Skeletal muscle tissue (tissue), 4 donors: ENCODE results near the gene DHX30. TPM values are rescaled to one million over a fixed set of nuclear protein-coding genes. Genes with fewer than 3 reads are reported as not detected.
A peak's percentile ranks its signal among the peaks of the same experiment; 100 is the strongest.
"Not testable (repeated sequence)": the region's sequence is repeated elsewhere in the genome, so short reads cannot be mapped to it uniquely, and the experiment has no call there.

ENCODE experiments used
- H3K27ac ChIP-seq: one replicate; pipeline ENCODE4 v1.7.0; 2013; ENCODE audit warnings: mild to moderate bottlenecking, low read depth, low read length, inconsistent platforms
- H3K27me3 ChIP-seq, 3 donors: one replicate each; pipeline ENCODE4 v1.7.0; 2013; ENCODE audit warnings: low read length in 3 of 3; ENCODE audit not compliant: control insufficient read depth in 3 of 3, insufficient read depth in 3 of 3
- H3K36me3 ChIP-seq, 3 donors: one replicate each; pipeline ENCODE4 v1.7.0; 2013; ENCODE audit warnings: low read length in 3 of 3; ENCODE audit not compliant: control insufficient read depth in 3 of 3, insufficient read depth in 3 of 3
- H3K4me1 ChIP-seq, 3 donors: one replicate each; pipeline ENCODE4 v1.7.0; 2013; ENCODE audit warnings: low read length in 3 of 3, mild to moderate bottlenecking in 3 of 3; ENCODE audit not compliant: control insufficient read depth in 3 of 3, insufficient read depth in 3 of 3
- H3K4me3 ChIP-seq, 3 donors: one replicate each; pipeline ENCODE4 v1.7.0; 2013; ENCODE audit warnings: low read length in 3 of 3
- H3K9ac ChIP-seq, 3 donors: one replicate each; pipeline ENCODE4 v1.7.0; 2013; ENCODE audit warnings: low read length in 3 of 3, mild to moderate bottlenecking in 3 of 3, moderate library complexity in 2 of 3, low read depth in 1 of 3
- H3K9me3 ChIP-seq, 3 donors: one replicate each; pipeline ENCODE4 v1.7.0; 2013; ENCODE audit warnings: low read length in 3 of 3; ENCODE audit not compliant: control insufficient read depth in 3 of 3
- total RNA-seq: library from RNA; depleted of rRNA; stranded (reverse); fragments of >200 nt; gene quantifications from one replicate; pipeline ENCODE4 v1.2.3, GENCODE V29; 2014
- donor health status: Osteomylitis.

The DHX30 gene
- total RNA-seq, 1 donor from 2014 or later = 39.7 TPM

GRCh38 chr3:47877290-47877689 lies 74.4 kb downstream of the DHX30 start:
- no peak overlapping the region for H3K9ac ChIP-seq
- H3K36me3 ChIP-seq = peaks cover 16 to 37% (median 24%) of the 10 kb centered on the region in 3 donors
- H3K27ac ChIP-seq = peak overlapping the region; percentile 21
- no peaks in the 10 kb centered on the region for H3K9me3 ChIP-seq
- H3K4me1 ChIP-seq = peaks cover 0 to 4% (median 0%) of the 10 kb centered on the region in 3 donors
- no peak overlapping the region for H3K4me3 ChIP-seq
- H3K27me3 ChIP-seq = no peaks in the 10 kb centered on the region

- peaks cover 12 to 33% (median 23%) of the 10 kb centered on the region in 3 donors for H3K36me3 ChIP-seq
- H3K27me3 ChIP-seq = no peaks in the 10 kb centered on the region
- no peak overlapping the region for H3K4me3 ChIP-seq
- H3K9ac ChIP-seq = no peak overlapping the region
- H3K27ac ChIP-seq = peak overlapping the region; percentile 21
- H3K4me1 ChIP-seq = peaks cover 0 to 4% (median 0%) of the 10 kb centered on the region in 3 donors
- no peaks in the 10 kb centered on the region for H3K9me3 ChIP-seq
Measured at GRCh38 chr3:47877719-47878118, 74.8 kb downstream of the DHX30 start.

- Histone ChIP-seq H3K27me3 (no peaks in the 10 kb centered on the region), H3K9ac (no peak overlapping the region), H3K27ac (no peak overlapping the region), H3K4me3 (no peak overlapping the region), H3K4me1 (peaks cover 0 to 4% (median 0%) of the 10 kb centered on the region in 3 donors), H3K9me3 (no peaks in the 10 kb centered on the region), H3K36me3 (peaks cover 6 to 14% (median 9%) of the 10 kb centered on the region in 3 donors)
Measured at GRCh38 chr3:47882338-47882737, 79.4 kb downstream of the DHX30 start.

- H3K27ac ChIP-seq = no peak overlapping the region
- H3K27me3 ChIP-seq = no peaks in the 10 kb centered on the region
- H3K9me3 ChIP-seq = no peaks in the 10 kb centered on the region
- H3K4me3 ChIP-seq = no peak overlapping the region
- peaks cover 0 to 12% (median 11%) of the 10 kb centered on the region in 3 donors for H3K36me3 ChIP-seq
- H3K4me1 ChIP-seq = peaks cover 0 to 8% (median 0%) of the 10 kb centered on the region in 3 donors
- H3K9ac ChIP-seq = no peak overlapping the region
Measured at GRCh38 chr3:47884603-47885002, 81.7 kb downstream of the DHX30 start.

GRCh38 chr3:47885168-47885567 lies 82.2 kb downstream of the DHX30 start:
- H3K9me3 ChIP-seq = no peaks in the 10 kb centered on the region
- peaks cover 0 to 11% (median 2%) of the 10 kb centered on the region in 3 donors for H3K4me1 ChIP-seq
- H3K9ac ChIP-seq = no peak overlapping the region
- H3K27ac ChIP-seq = no peak overlapping the region
- no peaks in the 10 kb centered on the region for H3K27me3 ChIP-seq
- no peak overlapping the region for H3K4me3 ChIP-seq
- peaks cover 0 to 12% (median 11%) of the 10 kb centered on the region in 3 donors for H3K36me3 ChIP-seq

- H3K4me3 ChIP-seq, H3K27me3 ChIP-seq, H3K9me3 ChIP-seq, H3K9ac ChIP-seq, H3K27ac ChIP-seq: not testable (repeated sequence)
- peaks cover 5 to 23% (median 16%) of the 10 kb centered on the region in 3 donors for H3K36me3 ChIP-seq
- peaks cover 22 to 33% (median 23%) of the 10 kb centered on the region in 3 donors for H3K4me1 ChIP-seq
Measured at GRCh38 chr3:47887991-47888390, 85.1 kb downstream of the DHX30 start.

GRCh38 chr3:47888986-47889757 lies 86.2 kb downstream of the DHX30 start:
- Histone ChIP-seq H3K9me3 (no peaks in the 10 kb centered on the region), H3K27me3 (no peaks in the 10 kb centered on the region), H3K4me1 (peaks cover 22 to 33% (median 23%) of the 10 kb centered on the region in 3 donors), H3K27ac (no peak overlapping the region), H3K36me3 (peaks cover 8 to 23% (median 16%) of the 10 kb centered on the region in 3 donors), H3K9ac (no peak overlapping the region), H3K4me3 (no peak overlapping the region)

GRCh38 chr3:47890126-47890827 lies 87.3 kb downstream of the DHX30 start:
- Histone ChIP-seq H3K4me3 (peak overlapping the region in 2 of 3 donors; percentile 2 to 27), H3K36me3 (peaks cover 8 to 15% (median 12%) of the 10 kb centered on the region in 3 donors), H3K9ac (peak overlapping the region in 1 of 3 donors; percentile 43), H3K27me3 (no peaks in the 10 kb centered on the region), H3K4me1 (peaks cover 22 to 33% (median 23%) of the 10 kb centered on the region in 3 donors), H3K9me3 (no peaks in the 10 kb centered on the region), H3K27ac (peak overlapping the region; percentile 59)

- Histone ChIP-seq H3K27me3 (no peaks in the 10 kb centered on the region), H3K27ac (peak overlapping the region; percentile 59), H3K4me3 (peak overlapping the region; percentile 2 to 30 (median 27)), H3K36me3 (peaks cover 8 to 16% (median 12%) of the 10 kb centered on the region in 3 donors), H3K9ac (peak overlapping the region in 2 of 3 donors; percentile 34 to 40), H3K4me1 (peaks cover 22 to 33% (median 23%) of the 10 kb centered on the region in 3 donors), H3K9me3 (no peaks in the 10 kb centered on the region)
Measured at GRCh38 chr3:47890828-47891612, 88.1 kb downstream of the DHX30 start.
